Uterus (tissue), 4 donors: ENCODE measurements around the gene IQGAP1. TPM values are rescaled to one million over a fixed set of nuclear protein-coding genes. Genes with fewer than 3 reads are reported as not detected.
"Not testable (repeated sequence)": the region's sequence is repeated elsewhere in the genome, so short reads cannot be mapped to it uniquely, and the experiment has no call there.

Experiments used
- DNase-seq, 2 donors: peaks; one replicate each; pipeline ENCODE4 v3.0.0-alpha.2; 2019 to 2020
- H3K27ac ChIP-seq, 2 donors: fragments of 200-600 bp; sonication (generic); 1 replicate in 1 of 2; 2 replicates in 1 of 2; pipeline ENCODE4 v1.5.1; 2016 to 2018
- H3K27me3 ChIP-seq, 2 donors: fragments of 200-600 bp; sonication (generic); one replicate each; pipeline ENCODE4 v1.5.1; 2018 to 2019; ENCODE audit warnings: control low read depth in 1 of 2
- H3K36me3 ChIP-seq, 2 donors: fragments of 200-600 bp; sonication (generic); one replicate each; pipeline ENCODE4 v1.5.1; 2019; ENCODE audit warnings: control low read depth in 1 of 2
- H3K4me1 ChIP-seq, 2 donors: fragments of 200-600 bp; sonication (generic); one replicate each; pipeline ENCODE4 v1.5.1; 2018 to 2019; ENCODE audit warnings: control low read depth in 1 of 2
- H3K4me3 ChIP-seq, 2 donors: fragments of 200-600 bp; sonication (generic); 1 replicate in 1 of 2; 2 replicates in 1 of 2; pipeline ENCODE4 v1.5.1; 2018 to 2019; ENCODE audit warnings: mild to moderate bottlenecking in 1 of 2
- H3K9me3 ChIP-seq, 2 donors: fragments of 200-600 bp; sonication (generic); one replicate each; pipeline ENCODE4 v1.5.1; 2019; ENCODE audit warnings: control low read depth in 1 of 2
- CTCF ChIP-seq, 4 experiments: fragments of 200-600 bp in 2 of 4; fragments of 450-650 bp in 2 of 4; sonication (generic) in 2 of 4; IDR thresholded peaks; one replicate each; pipeline ENCODE4 v1.5.1; 2016 to 2019; ENCODE audit warnings: antibody characterized with exemption in 4 of 4, mild to moderate bottlenecking in 2 of 4, moderate library complexity in 1 of 4
- POLR2A ChIP-seq, 2 donors: fragments of 450-650 bp; IDR thresholded peaks; one replicate each; pipeline ENCODE4 v1.6.1; 2016; ENCODE audit warnings: antibody characterized with exemption in 2 of 2, mild to moderate bottlenecking in 1 of 2, moderate library complexity in 1 of 2
- intact Hi-C: fragments of 100-400 bp; cut with DNase I; formaldehyde crosslinking; loops from one replicate; pipeline ENCODE4 v1.15.1; 2023; ENCODE audit warnings: low total_unique reads
- total RNA-seq, 4 donors: library from RNA; depleted of rRNA in 3 of 4; stranded (reverse); fragments of >200 nt in 3 of 4; gene quantifications; one replicate each; pipeline versions ENCODE4 v1.1.0 to v1.2.4, GENCODE V29; 2014 to 2023
- donor health status: DM: yes; HTN: yes; CAD: no.

Gene IQGAP1
- total RNA-seq, 4 donors from 2014 or later = 195 to 777 (median 290) TPM

GRCh38 chr15:90408657-90409056 lies 20.6 kb downstream of the IQGAP1 start:
- H3K4me3 ChIP-seq = no peak overlapping the region
- H3K36me3 ChIP-seq = no peaks in the 10 kb centered on the region
- peak overlapping the region; percentile 85 to 96 for H3K27ac ChIP-seq
- no peaks in the 10 kb centered on the region for H3K27me3 ChIP-seq
- TF ChIP-seq CTCF (IDR thresholded peaks at IDR 0.05) (no peak), POLR2A (IDR thresholded peaks at IDR 0.05) (no peak)
- peaks cover 16 to 28% of the 10 kb centered on the region in 2 donors for H3K4me1 ChIP-seq
- intact Hi-C loops = no loop called here
- no peak for DNase-seq
- H3K9me3 ChIP-seq = no peaks in the 10 kb centered on the region

DNA sequence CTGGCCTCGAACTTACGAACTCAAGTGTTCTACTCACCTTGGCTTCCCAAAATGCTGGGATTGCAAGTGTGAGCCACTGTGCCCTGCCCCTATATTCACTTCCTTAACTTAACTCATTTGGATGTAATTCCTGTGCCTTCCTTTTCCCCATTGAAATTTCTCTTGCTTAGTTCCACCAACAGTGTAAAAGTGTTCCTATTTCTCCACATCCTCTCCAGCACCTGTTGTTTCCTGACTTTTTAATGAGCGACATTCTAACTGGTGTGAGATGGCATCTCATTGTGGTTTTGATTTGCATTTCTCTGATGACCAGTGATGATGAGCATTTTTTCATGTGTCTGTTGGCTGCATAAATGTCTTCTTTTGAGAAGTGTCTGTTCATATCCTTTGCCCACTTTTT lies 21.5 kb downstream of the IQGAP1 start:
- H3K27me3 ChIP-seq, intact Hi-C loops, DNase-seq, H3K36me3 ChIP-seq, H3K4me3 ChIP-seq, H3K9me3 ChIP-seq: not testable (repeated sequence)
- Histone ChIP-seq H3K4me1 (peaks cover 16 to 29% of the 10 kb centered on the region in 2 donors), H3K27ac (peak overlapping the region in 1 of 2 donors; percentile 96)

- intact Hi-C loops, DNase-seq, H3K27me3 ChIP-seq, H3K36me3 ChIP-seq, H3K9me3 ChIP-seq, H3K4me3 ChIP-seq, H3K27ac ChIP-seq: not testable (repeated sequence)
- peaks cover 12 to 36% of the 10 kb centered on the region in 2 donors for H3K4me1 ChIP-seq
Observed at GRCh38 chr15:90410316-90410715, 22.3 kb downstream of the IQGAP1 start.

DNA sequence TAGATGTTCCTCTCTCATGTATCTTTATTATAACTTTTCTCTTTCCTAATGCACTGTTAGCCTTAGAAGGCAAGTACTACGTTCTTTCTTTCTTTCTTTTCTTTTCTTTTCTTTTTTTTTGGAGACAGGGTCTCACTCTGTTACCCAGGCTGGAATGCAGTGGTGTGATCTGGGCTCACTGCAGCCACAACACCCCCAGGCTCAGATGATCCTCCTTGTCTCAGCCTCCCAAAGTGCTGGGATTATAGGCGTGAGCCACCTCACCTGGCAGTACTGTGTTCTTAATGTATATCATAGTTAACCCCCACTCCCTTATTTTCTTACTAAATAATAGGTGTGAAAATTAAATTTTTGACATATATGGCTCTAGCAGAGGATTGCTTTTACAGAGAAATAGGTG lies 23.1 kb downstream of the IQGAP1 start:
- Histone ChIP-seq H3K4me3 (no peak overlapping the region), H3K4me1 (peaks cover 7 to 32% of the 10 kb centered on the region in 2 donors), H3K27me3 (no peaks in the 10 kb centered on the region), H3K9me3 (no peaks in the 10 kb centered on the region), H3K36me3 (no peaks in the 10 kb centered on the region), H3K27ac (peak overlapping the region; percentile 38 to 66)
- no peak for TF ChIP-seq POLR2A (IDR thresholded peaks at IDR 0.05)
- no peak for TF ChIP-seq CTCF (IDR thresholded peaks at IDR 0.05)
- intact Hi-C loops = no loop called here
- DNase-seq = no peak

DNA sequence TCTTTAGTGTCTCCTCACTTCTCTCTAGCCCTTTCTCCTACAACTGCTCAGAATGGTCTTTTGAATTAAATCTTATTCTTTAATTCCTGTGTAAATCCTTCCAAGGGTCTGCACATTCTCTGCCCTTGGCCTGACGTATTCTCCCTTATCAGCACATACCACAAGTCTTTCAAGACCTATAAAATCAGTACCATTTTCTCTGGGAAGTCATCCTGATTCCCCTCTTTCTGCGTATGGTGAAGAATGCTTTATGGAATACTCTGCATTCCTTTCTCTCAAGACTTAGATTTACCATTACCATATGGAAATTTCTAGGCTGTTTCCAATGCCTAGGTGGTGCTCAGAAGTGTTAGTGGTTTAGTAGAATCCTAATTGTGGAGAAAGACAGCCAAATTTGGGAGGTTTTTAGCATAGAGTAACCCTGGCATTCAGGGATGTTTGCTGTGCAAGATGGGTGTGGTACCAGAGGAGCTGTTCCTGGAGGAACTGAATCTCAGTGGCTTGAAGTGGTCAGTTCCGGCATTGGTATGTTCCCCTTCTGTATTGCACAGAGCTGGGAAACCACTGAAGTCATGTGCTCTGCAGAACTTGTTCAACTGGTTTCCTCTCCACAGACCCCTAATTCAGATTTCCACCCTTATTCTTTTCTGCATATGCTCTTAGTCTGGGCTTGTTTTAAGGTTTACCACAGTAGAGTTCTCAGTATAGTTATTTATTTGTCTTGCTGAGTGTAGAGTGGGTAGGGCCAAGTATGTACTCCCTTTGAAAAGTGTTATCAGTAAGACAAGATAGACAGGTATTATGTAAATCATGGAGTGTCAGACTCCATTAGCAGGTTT lies 24.5 kb downstream of the IQGAP1 start:
- Histone ChIP-seq H3K4me1 (peaks cover 5 to 20% of the 10 kb centered on the region in 2 donors), H3K4me3 (no peak overlapping the region), H3K9me3 (no peaks in the 10 kb centered on the region), H3K27me3 (no peaks in the 10 kb centered on the region), H3K27ac (peak overlapping the region; percentile 66 to 70), H3K36me3 (no peaks in the 10 kb centered on the region)
- intact Hi-C loops = no loop called here
- no peak for DNase-seq
- TF ChIP-seq POLR2A (IDR thresholded peaks at IDR 0.05) (no peak), CTCF (IDR thresholded peaks at IDR 0.05) (no peak)
